Subcutaneous adipose tissue (tissue), 4 donors: Measurements from ENCODE around the gene CCN5. TPM values are rescaled to one million over a fixed set of nuclear protein-coding genes. Genes with fewer than 3 reads are reported as not detected.

Source experiments
- total RNA-seq, 4 donors: library from RNA; depleted of rRNA; stranded (reverse); fragments of >200 nt; gene quantifications; one replicate each; pipeline ENCODE4 v1.1.0, GENCODE V29; 2016
- TF ChIP-seq, protein P1 (sequence below): fragments of 450-650 bp; IDR thresholded peaks from one replicate; pipeline ENCODE4 v1.5.1; 2016; ENCODE audit warnings: low read depth, mild to moderate bottlenecking, control low read depth, antibody characterized with exemption, moderate library complexity

CCN5 gene
- total RNA-seq, 4 donors from 2014 or later: 153 to 1,717 (median 223) TPM

DNA sequence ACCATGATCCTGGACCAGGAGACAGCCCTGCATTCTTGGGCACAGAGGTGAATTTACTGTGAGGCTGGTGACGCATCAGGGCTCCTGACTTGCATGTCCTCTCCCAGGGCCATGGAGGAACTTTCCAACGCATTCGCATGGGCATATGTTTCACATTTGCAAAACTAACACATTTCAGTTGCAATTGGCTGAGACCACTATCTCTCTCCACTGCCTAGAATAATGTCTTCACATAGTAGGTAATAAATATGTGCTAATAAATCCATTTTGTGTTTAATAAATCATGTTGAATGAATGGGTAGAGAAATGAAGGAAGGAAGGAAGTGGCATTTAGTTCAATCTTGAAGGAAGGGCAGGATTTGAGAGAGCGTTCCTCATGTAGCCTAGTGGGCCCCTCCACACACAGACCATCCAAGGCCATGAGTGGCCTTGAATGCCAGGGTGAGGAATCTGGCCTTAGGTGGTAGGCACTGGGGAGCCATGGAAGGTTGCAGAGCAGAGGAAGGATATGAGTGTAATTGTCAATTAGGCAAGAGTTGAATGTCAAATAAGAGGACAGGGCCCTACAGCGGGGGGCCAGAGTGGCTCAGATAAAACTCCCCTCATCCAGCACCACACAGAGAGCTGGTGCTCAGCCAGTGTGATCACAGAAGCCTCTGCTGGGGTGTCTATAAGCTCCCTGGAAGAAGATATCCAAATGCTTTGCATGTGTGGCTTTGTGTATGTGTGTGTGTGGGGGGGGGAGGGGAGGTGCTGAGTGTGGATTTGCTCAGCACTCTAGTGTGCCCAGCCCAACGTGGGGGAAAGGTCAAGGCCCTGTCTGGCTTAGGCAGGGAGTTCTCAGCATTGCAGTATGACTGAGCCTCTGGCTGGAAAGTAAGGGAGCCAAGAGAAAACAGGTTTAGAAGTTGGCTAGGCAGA, 30.9 kb upstream of the CCN5 start:
- TF ChIP-seq, protein P1, sequence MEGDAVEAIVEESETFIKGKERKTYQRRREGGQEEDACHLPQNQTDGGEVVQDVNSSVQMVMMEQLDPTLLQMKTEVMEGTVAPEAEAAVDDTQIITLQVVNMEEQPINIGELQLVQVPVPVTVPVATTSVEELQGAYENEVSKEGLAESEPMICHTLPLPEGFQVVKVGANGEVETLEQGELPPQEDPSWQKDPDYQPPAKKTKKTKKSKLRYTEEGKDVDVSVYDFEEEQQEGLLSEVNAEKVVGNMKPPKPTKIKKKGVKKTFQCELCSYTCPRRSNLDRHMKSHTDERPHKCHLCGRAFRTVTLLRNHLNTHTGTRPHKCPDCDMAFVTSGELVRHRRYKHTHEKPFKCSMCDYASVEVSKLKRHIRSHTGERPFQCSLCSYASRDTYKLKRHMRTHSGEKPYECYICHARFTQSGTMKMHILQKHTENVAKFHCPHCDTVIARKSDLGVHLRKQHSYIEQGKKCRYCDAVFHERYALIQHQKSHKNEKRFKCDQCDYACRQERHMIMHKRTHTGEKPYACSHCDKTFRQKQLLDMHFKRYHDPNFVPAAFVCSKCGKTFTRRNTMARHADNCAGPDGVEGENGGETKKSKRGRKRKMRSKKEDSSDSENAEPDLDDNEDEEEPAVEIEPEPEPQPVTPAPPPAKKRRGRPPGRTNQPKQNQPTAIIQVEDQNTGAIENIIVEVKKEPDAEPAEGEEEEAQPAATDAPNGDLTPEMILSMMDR: no peak

DNA sequence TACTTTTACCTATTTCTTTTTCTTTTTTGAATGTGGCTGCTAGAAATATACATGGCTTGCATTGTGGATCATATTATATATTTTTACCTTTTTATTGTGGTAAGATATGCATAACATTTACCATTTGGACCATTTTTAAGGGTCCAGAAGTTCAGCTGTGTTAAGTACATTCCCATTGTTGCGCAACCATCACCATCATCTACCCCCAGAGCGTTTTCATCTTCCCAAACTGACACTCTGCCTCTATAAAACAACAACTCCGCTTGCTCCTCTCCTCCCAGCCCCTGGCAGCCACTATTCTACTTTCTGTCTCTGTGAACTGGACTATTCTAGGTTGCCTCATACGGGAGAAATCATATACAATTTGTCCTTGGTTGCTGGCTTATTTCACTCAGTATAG, 28.2 kb upstream of the CCN5 start:
- TF ChIP-seq, protein P1: no peak

DNA sequence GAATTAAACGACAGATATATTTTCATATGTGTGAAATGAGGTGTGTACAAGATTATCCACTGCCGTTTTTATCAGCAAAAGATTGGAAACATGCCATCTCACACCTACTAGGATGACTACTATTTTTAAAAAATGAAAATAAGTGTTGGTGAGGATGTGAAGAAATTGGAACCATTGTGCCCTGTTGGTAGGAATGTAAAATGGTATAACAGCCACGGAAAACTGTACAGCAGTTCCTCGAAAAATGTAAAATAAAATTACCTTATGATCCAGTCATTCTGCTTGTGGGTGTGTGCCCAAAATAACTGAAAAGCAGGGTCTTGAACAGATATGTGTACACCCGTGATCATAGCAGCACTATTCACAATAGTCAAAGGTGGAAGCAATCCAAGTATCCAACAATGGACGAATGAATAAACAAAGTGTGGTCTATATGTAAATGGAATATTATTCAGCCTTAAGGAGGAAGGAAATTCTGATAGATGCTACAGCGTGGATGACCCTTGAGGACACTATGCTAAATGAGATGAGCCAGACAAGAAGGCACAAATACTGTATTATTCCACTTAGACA, 27.0 kb upstream of the CCN5 start:
- TF ChIP-seq, protein P1: no peak

DNA sequence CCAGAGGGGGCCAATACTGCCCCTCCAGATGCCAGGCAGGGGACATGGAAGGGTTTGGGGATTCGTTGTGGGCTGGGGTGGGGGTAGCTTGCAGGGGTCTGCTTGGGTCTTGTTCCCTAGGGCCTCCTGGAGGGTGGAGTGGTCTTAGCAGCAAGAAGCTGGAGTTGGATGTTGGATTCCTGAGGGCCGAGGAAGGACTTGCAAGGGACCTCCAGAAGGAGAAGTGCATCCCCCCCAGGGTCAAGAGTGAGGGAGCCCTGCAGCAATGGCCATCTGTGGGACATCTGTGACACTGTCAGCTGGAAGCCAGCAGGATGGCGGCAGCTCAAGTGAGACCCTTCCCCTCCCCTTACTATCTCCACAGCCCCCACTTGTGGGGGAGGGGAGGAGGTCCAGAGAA, 25.4 kb upstream of the CCN5 start:
- TF ChIP-seq, protein P1: no peak

DNA sequence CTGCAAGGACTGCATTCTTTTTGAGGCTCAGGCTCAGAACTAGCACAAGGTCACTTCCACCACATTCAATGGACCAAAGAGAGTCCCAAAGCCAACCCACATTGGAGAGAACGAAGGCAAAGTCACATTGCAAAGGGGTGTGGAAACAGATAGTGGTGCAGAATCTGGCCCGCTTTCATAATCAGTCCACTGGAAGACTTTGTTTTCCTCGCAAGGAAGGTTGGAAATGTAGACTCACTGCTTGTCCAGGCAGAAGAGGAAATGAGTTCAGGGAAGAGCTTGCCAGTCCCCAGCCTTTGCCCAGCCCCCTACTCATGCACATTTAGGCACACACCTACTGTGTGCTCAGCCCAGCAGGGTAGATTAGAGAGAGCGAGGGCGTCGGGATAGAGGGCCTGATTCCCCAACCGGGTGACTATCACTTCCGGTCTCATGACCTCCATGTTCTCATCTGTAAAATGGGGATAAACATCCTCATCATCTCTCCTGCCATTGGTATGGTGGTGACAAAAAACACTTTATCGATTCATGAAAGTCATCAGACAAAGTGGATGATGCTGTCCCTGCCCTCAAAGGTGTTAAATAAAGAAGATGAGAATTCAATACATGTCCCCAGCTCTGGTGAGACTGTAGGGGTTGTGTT, 24.3 kb upstream of the CCN5 start:
- TF ChIP-seq, protein P1: no peak

DNA sequence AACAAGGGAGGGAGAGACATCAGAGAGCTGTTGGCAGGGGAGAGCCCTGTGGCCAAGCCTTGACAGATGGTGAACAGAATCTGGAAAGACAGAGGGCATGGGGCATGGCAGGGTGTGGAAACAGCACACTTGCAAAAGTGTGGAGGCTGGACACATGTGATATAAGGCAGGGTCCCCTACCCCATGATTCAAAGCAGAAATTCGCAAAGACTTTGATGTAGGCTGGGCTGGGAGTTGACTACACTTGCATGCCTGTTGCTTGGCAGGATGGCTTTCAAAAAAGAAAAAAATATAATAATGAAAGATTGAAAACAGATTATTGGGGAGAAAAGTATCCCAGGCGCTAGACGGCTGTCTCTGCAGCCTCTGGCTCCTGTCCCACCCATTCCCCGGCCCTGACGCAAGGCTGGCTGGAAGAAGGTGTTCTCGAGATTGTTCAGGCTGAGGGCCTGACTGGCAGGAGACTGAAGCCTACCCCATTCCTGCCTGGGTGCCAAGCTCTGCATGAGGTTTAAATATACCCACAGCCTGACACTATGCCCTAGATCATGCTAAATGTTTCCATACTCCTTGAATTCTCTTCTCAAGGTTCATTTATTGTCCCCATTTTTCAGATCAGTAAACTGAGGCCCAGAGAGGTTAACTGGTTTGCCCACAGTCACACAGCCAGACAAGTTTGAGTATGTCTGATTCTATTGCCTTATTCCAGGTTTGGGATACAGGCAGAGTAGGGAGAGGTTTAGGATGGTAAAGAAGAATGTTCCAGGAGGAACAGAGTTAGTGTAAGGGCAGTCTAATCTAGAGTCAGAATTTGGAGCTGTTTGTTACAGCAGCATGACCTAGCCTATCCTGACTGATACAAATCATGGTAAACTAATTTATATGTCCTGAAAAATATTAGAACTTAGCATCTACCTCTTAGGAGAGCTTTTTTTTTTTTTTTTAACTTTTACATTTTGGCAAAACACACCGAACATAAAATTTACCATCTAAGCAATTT, 23.4 kb upstream of the CCN5 start:
- TF ChIP-seq, protein P1: no peak
